PC-3 (cell line): ENCODE data around the gene PIGZ. TPM values are rescaled to one million over a fixed set of nuclear protein-coding genes. Genes with fewer than 3 reads are reported as not detected.

Experiments used
- ATAC-seq: fragments of 200-7000 bp; cut with Tn5 transposase; 2 replicates; pipeline ENCODE4 v1.9.1; 2020; ENCODE audit warnings: mild to moderate bottlenecking, moderate library complexity
- BruUV-seq: library from RNA; stranded (reverse); fragments of 400-500 nt; replicated peaks from 2 replicates; lab custom pipeline; 2021; lab: Mats Ljungman, UMichigan
- CTCF ChIA-PET: fragments of 300-600 bp; sonication (Branson Sonifier 250); formaldehyde crosslinking; loops from one replicate; lab custom pipeline; 2022; ENCODE audit warnings: antibody characterized with exemption; lab: Charles Lee
- POLR2A ChIA-PET: fragments of 300-600 bp; sonication (Branson Sonifier 250); formaldehyde crosslinking; loops from one replicate; lab custom pipeline; 2022; ENCODE audit warnings: antibody characterized with exemption; ENCODE audit not compliant: unreplicated experiment; lab: Charles Lee
- DNase-seq: peaks from one replicate; pipeline ENCODE4 v3.0.0-alpha.2; 2015
- H2AFZ ChIP-seq: fragments of 300-600 bp; sonication (generic); 2 replicates; pipeline ENCODE4 v1.6.0; 2016; ENCODE audit warnings: antibody characterized with exemption, low read length
- H3F3A ChIP-seq: fragments of 300-600 bp; sonication (generic); one replicate; pipeline ENCODE4 v1.6.0; 2017; ENCODE audit warnings: antibody characterized with exemption, low read length, control low read depth, mild to moderate bottlenecking; ENCODE audit not compliant: unreplicated experiment
- H3K27ac ChIP-seq: fragments of 300-600 bp; sonication (generic); 2 replicates; pipeline ENCODE4 v1.5.1; 2016; ENCODE audit warnings: mild to moderate bottlenecking, low read length
- H3K27me3 ChIP-seq: fragments of 300-600 bp; sonication (generic); 2 replicates; pipeline ENCODE4 v1.6.1; 2016; ENCODE audit warnings: low read length, mixed read lengths
- H3K36me3 ChIP-seq: fragments of 300-600 bp; sonication (generic); 2 replicates; pipeline ENCODE4 v1.6.1; 2016; ENCODE audit warnings: low read depth, mixed run types, low read length, mixed read lengths
- H3K4me1 ChIP-seq: fragments of 300-600 bp; sonication (generic); 2 replicates; pipeline ENCODE4 v1.5.1; 2016; ENCODE audit warnings: low read length; ENCODE audit not compliant: insufficient read depth
- H3K4me2 ChIP-seq: fragments of 300-600 bp; sonication (generic); 2 replicates; pipeline ENCODE4 v1.6.0; 2016; ENCODE audit warnings: low read length
- H3K4me3 ChIP-seq: fragments of 300-600 bp; sonication (generic); 2 replicates; pipeline ENCODE4 v1.5.1; 2016; ENCODE audit warnings: mild to moderate bottlenecking, low read length, mixed read lengths
- H3K79me2 ChIP-seq: fragments of 300-600 bp; sonication (generic); 2 replicates; pipeline ENCODE4 v1.6.1; 2017; ENCODE audit warnings: low read length, mixed read lengths
- H3K9ac ChIP-seq: fragments of 300-600 bp; sonication (generic); 2 replicates; pipeline ENCODE4 v1.6.0; 2016; ENCODE audit warnings: mild to moderate bottlenecking, low read length
- H3K9me2 ChIP-seq: fragments of 300-600 bp; sonication (generic); replicated peaks from 2 replicates; pipeline ENCODE4 v1.6.1; 2016; ENCODE audit warnings: mixed run types, low read length, mixed read lengths
- H3K9me3 ChIP-seq: fragments of 300-600 bp; sonication (generic); 2 replicates; pipeline ENCODE4 v1.6.1; 2016; ENCODE audit warnings: low read length, mixed read lengths
- H4K20me1 ChIP-seq: fragments of 300-600 bp; sonication (generic); 2 replicates; pipeline ENCODE4 v1.6.1; 2016; ENCODE audit warnings: low read length, mixed read lengths
- EZH2 ChIP-seq: fragments of 300-600 bp; sonication (generic); IDR thresholded peaks from one replicate; pipeline ENCODE4 v1.6.1; 2017; ENCODE audit warnings: antibody characterized with exemption, mild to moderate bottlenecking, low read length; ENCODE audit not compliant: unreplicated experiment
- EZH2phosphoT487 ChIP-seq: fragments of 300-600 bp; sonication (generic); IDR thresholded peaks from 2 replicates; pipeline ENCODE4 v1.6.1; 2018; ENCODE audit warnings: mild to moderate bottlenecking, antibody characterized with exemption, low read length, borderline replicate concordance
- intact Hi-C: fragments of 100-400 bp; cut with micrococcal nuclease; formaldehyde crosslinking; loops from 2 replicates; pipeline ENCODE4 v1.9.0; 2023
- total RNA-seq: library from RNA; depleted of rRNA; stranded (reverse); fragments of >200 nt; gene quantifications from 2 replicates; pipeline ENCODE4 v1.2.3, GENCODE V29; 2014
- TF ChIP-seq, protein P1 (sequence below): fragments of 300-600 bp; sonication (generic); conservative IDR thresholded peaks from 2 replicates; pipeline ENCODE4 v1.5.1; 2017; ENCODE audit warnings: antibody characterized with exemption, low read depth, mild to moderate bottlenecking, low read length

PIGZ gene
- total RNA-seq, 1 experiment from 2014 or later, result 1.6 TPM

DNA sequence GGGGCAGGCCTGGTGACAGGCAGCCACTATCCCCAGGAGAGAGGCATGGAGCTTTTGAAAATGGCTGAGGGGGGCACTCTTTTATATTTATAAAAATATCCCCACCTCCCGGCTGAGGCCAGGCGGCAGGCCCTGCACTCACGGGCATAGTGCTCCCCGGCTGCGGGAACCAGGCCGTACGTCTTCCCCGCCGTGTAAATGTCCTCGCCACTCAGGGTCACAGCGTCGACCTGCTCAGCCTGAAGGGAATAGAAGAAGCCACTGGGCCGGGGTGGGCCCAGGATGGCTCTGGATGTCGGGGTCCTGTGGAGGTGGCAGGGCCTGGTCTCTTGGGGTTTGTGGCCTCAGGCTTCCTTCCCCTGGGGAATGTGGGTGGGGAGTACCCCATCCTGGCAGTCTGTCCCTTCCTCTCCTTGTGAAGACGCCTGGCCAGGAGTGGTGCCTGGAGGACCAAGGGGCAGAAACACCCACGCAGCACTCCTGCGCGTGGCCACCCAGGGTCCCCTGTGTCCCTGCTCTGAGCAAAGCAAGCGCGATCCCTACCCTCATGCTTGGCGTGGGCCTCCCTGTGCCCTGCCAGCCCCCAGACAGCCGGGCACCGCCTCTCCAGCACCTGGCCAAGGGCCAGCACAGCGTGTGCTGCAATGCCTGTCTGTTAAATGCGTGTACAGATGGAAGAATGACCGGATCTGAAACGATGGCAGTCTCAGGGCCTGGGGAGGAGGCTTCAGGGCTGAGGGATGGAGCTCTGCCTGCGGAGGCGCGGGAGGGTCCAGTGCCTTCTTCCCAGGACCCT is 42.1 kb upstream of the PIGZ start:
- H3F3A ChIP-seq, result no peaks in the 10 kb centered on the region
- no peak overlapping the region for H3K27ac ChIP-seq
- H3K9me3 ChIP-seq, result no peaks in the 10 kb centered on the region
- H3K79me2 ChIP-seq, result no peaks in the 10 kb centered on the region
- ATAC-seq (no peak), DNase-seq (no peak)
- no peak overlapping the region for H2AFZ ChIP-seq
- H4K20me1 ChIP-seq, result no peaks in the 10 kb centered on the region
- H3K9ac ChIP-seq, result no peak overlapping the region
- H3K4me2 ChIP-seq, result no peak overlapping the region
- no peaks in the 10 kb centered on the region for H3K27me3 ChIP-seq
- no TSS peak for BruUV-seq
- ChIA-PET CTCF (no interaction called here), POLR2A (no interaction called here)
- no peak for TF ChIP-seq EZH2phosphoT487
- H3K9me2 ChIP-seq, result no peaks in the 10 kb centered on the region
- no peak overlapping the region for H3K4me3 ChIP-seq
- intact Hi-C loops, result no loop called here
- H3K36me3 ChIP-seq, result no peaks in the 10 kb centered on the region
- H3K4me1 ChIP-seq, result no peaks in the 10 kb centered on the region

DNA sequence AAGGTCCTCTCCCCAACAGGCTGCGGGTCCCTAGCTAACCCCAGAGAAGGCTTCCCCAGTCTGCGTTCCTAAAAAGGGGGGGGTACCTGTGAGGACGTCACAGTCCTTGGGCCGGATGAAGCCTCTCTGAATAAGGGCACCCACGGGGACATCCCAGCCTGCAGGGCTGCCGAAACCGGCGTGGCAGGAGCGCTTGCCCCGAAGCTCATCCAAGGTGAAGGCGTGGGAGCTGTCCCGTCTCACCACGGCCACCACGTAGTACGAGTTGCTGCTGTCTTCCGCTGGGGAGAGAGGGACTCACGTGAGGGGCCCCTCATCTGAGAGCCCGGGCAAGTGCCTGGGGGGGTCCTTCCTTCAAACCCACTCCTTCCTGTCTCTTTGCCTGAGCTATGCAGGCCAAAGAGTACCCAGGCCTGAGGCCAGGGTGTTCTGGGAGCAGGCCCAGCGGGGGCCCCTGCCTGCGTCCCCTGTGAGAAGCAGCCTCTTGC is 40.9 kb upstream of the PIGZ start:
- intact Hi-C loops, result no loop called here
- no TSS peak for BruUV-seq
- POLR2A ChIA-PET, result interaction anchor here (0.6 kb wide), 1 partner anchor 204 kb away, joined by 12 read pairs; no protein-coding TSS in a partner anchor

DNA sequence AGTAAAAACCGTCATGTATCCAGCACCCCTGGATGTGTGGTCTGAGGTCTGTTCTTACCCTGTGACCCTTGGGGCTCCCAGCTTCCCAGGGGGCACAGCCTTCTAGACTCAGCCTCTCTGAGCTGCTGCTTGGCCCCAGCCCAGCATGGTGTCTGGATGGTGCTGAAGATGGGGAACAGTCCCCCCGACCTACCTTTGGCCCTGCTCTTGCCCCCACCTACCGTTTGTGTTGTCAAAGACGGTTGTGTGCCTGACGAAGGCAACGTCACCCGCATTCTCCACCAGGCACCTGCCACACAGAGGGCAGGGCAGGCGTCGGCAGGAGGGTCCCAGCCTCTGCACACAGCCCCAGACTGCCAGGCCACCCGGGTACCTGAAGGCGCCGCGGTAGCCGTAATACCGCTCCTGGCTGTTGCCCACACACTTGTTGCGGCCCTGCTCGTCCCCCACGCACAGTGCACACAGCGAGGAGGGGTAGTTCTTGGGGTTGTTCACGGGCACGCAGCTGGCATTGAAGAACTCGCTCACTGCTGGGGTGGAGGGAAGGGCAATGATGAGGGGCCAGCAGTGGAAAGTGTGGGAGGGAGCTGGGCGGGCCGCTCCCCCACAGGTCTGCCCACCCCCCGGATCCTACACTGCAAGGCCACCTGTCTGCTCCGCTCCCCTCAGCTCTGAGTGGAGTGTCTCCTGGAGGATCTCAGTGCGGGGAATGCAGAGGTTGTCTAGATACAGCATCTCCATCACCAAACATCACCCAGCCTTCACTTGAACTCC is 40.0 kb upstream of the PIGZ start:
- TF ChIP-seq, protein P1, sequence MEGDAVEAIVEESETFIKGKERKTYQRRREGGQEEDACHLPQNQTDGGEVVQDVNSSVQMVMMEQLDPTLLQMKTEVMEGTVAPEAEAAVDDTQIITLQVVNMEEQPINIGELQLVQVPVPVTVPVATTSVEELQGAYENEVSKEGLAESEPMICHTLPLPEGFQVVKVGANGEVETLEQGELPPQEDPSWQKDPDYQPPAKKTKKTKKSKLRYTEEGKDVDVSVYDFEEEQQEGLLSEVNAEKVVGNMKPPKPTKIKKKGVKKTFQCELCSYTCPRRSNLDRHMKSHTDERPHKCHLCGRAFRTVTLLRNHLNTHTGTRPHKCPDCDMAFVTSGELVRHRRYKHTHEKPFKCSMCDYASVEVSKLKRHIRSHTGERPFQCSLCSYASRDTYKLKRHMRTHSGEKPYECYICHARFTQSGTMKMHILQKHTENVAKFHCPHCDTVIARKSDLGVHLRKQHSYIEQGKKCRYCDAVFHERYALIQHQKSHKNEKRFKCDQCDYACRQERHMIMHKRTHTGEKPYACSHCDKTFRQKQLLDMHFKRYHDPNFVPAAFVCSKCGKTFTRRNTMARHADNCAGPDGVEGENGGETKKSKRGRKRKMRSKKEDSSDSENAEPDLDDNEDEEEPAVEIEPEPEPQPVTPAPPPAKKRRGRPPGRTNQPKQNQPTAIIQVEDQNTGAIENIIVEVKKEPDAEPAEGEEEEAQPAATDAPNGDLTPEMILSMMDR, result no peak
- TF ChIP-seq EZH2, result no peak
- TF ChIP-seq EZH2phosphoT487, result no peak
- no peaks in the 10 kb centered on the region for H3K27me3 ChIP-seq
- intact Hi-C loops, result no loop called here
- peaks cover 5% of the 10 kb centered on the region for H3K79me2 ChIP-seq
- no peaks in the 10 kb centered on the region for H3F3A ChIP-seq
- ChIA-PET CTCF (no interaction called here), POLR2A (no interaction called here)
- H3K9me2 ChIP-seq, result no peaks in the 10 kb centered on the region
- ATAC-seq (no peak), DNase-seq (no peak)
- H3K36me3 ChIP-seq, result no peaks in the 10 kb centered on the region
- no peak overlapping the region for H3K9ac ChIP-seq
- no peak overlapping the region for H3K4me2 ChIP-seq
- no TSS peak for BruUV-seq
- H2AFZ ChIP-seq, result no peak overlapping the region
- peaks cover 12% of the 10 kb centered on the region for H3K4me1 ChIP-seq
- no peak overlapping the region for H3K27ac ChIP-seq
- H3K9me3 ChIP-seq, result no peaks in the 10 kb centered on the region
- H4K20me1 ChIP-seq, result no peaks in the 10 kb centered on the region
- H3K4me3 ChIP-seq, result no peak overlapping the region

More for the DNA sequence above, 40.9 kb upstream of the PIGZ start:
- Histone ChIP-seq H3K4me1 (peaks cover 4% of the 10 kb centered on the region; the same call in 1 of the 2 replicates), H3K36me3 (no peaks in the 10 kb centered on the region), H3K9ac (no peak overlapping the region), H3K9me2 (no peaks in the 10 kb centered on the region), H3K4me2 (no peak overlapping the region), H4K20me1 (no peaks in the 10 kb centered on the region), H3K9me3 (no peaks in the 10 kb centered on the region), H3K27me3 (no peaks in the 10 kb centered on the region), H3K79me2 (no peaks in the 10 kb centered on the region), H3K27ac (no peak overlapping the region), H3F3A (no peaks in the 10 kb centered on the region), H3K4me3 (no peak overlapping the region), H2AFZ (no peak overlapping the region)
- CTCF ChIA-PET, result no interaction called here
- TF ChIP-seq, protein P1, result no peak
- TF ChIP-seq EZH2phosphoT487 (no peak), EZH2 (no peak)
- no peak for DNase-seq
- no peak for ATAC-seq
